WTC11 (cell line): Measurements from ENCODE around the gene SYTL2. TPM values are rescaled to one million over a fixed set of nuclear protein-coding genes. Genes with fewer than 3 reads are reported as not detected.

Source experiments
- ATAC-seq: fragments of 200-7000 bp; cut with Tn5 transposase; 2 replicates; pipeline ENCODE4 v1.10.0; 2021; ENCODE audit warnings: mild to moderate bottlenecking, moderate library complexity
- CTCF ChIA-PET: fragments of 300-600 bp; sonication (Branson Sonifier 250); formaldehyde crosslinking; loops from one replicate; lab custom pipeline; 2021; ENCODE audit warnings: antibody characterized with exemption; lab: Charles Lee
- POLR2A ChIA-PET: fragments of 350-600 bp; sonication (Branson Sonifier 250); formaldehyde crosslinking; loops from one replicate; lab custom pipeline; 2021; ENCODE audit warnings: antibody characterized with exemption; lab: Charles Lee
- DNase-seq: peaks from one replicate; pipeline ENCODE4 v3.0.0; 2021; ENCODE audit warnings: low spot score
- H3K27ac Mint-ChIP-seq: 2 replicates; pipeline ENCODE4 v1.8.0; 2021; ENCODE audit warnings: mixed read lengths
- H3K27me3 Mint-ChIP-seq: 2 replicates; pipeline ENCODE4 v1.8.0; 2021; ENCODE audit warnings: low read depth, mild to moderate bottlenecking, moderate library complexity, mixed read lengths
- H3K36me3 Mint-ChIP-seq: 2 replicates; pipeline ENCODE4 v1.8.0; 2021; ENCODE audit warnings: mixed read lengths
- H3K4me1 Mint-ChIP-seq: 2 replicates; pipeline ENCODE4 v1.8.0; 2022; ENCODE audit warnings: mixed read lengths
- H3K4me3 Mint-ChIP-seq: 2 replicates; pipeline ENCODE4 v1.8.0; 2021; ENCODE audit warnings: mild to moderate bottlenecking, moderate library complexity, mixed read lengths
- H3K9me3 Mint-ChIP-seq: 2 replicates; pipeline ENCODE4 v1.8.0; 2021; ENCODE audit warnings: mixed read lengths
- ARID4B ChIP-seq: sonication (generic); formaldehyde crosslinking; IDR thresholded peaks from 2 replicates; pipeline ENCODE4 v1.8.0; 2023; ENCODE audit warnings: missing genetic modification reagents, mild to moderate bottlenecking, borderline replicate concordance
- ATF2 ChIP-seq: sonication (generic); formaldehyde crosslinking; IDR thresholded peaks from 2 replicates; pipeline ENCODE4 v1.8.1; 2022; ENCODE audit warnings: low read depth, missing genetic modification reagents, borderline replicate concordance
- ATF3 ChIP-seq: sonication (generic); formaldehyde crosslinking; conservative IDR thresholded peaks from 2 replicates; pipeline ENCODE4 v1.8.1; 2022; ENCODE audit warnings: mild to moderate bottlenecking, missing genetic modification reagents
- ATF6 ChIP-seq: sonication (generic); formaldehyde crosslinking; IDR thresholded peaks from 2 replicates; pipeline ENCODE4 v1.8.1; 2023; ENCODE audit warnings: mild to moderate bottlenecking, missing genetic modification reagents
- CREB1 ChIP-seq: sonication (generic); formaldehyde crosslinking; IDR thresholded peaks from 2 replicates; pipeline ENCODE4 v1.8.0; 2023; ENCODE audit warnings: mild to moderate bottlenecking, missing genetic modification reagents
- CTCF ChIP-seq: fragments of 200-600 bp; IDR thresholded peaks from 2 replicates; pipeline ENCODE4 v1.8.0; 2022; ENCODE audit warnings: antibody characterized with exemption
- E2F1 ChIP-seq: sonication (generic); formaldehyde crosslinking; IDR thresholded peaks from 2 replicates; pipeline ENCODE4 v1.8.0; 2022; ENCODE audit warnings: mild to moderate bottlenecking, missing genetic modification reagents
- IRF1 ChIP-seq: sonication (generic); formaldehyde crosslinking; IDR thresholded peaks from 2 replicates; pipeline ENCODE4 v1.8.0; 2023; ENCODE audit warnings: missing genetic modification reagents
- JAZF1 ChIP-seq: fragments of 250-450 bp; sonication (Bioruptor Pico); IDR thresholded peaks from 2 replicates; pipeline ENCODE4 v1.9.0; 2021; ENCODE audit warnings: moderate library complexity, mild to moderate bottlenecking, inconsistent platforms
- MXD4 ChIP-seq: fragments of 250-450 bp; sonication (Bioruptor Pico); IDR thresholded peaks from 2 replicates; pipeline ENCODE4 v1.8.0; 2021; ENCODE audit warnings: mild to moderate bottlenecking, moderate library complexity, borderline replicate concordance
- NFATC4 ChIP-seq: fragments of 250-450 bp; sonication (Bioruptor Pico); IDR thresholded peaks from 2 replicates; pipeline ENCODE4 v1.9.0; 2021; ENCODE audit warnings: mild to moderate bottlenecking
- PREB ChIP-seq: sonication (generic); formaldehyde crosslinking; IDR thresholded peaks from 2 replicates; pipeline ENCODE4 v1.8.1; 2022; ENCODE audit warnings: mild to moderate bottlenecking, missing genetic modification reagents, moderate library complexity, borderline replicate concordance
- RORB ChIP-seq: fragments of 250-450 bp; sonication (Bioruptor Pico); IDR thresholded peaks from 2 replicates; pipeline ENCODE4 v1.9.0; 2021; ENCODE audit warnings: mild to moderate bottlenecking
- SMAD4 ChIP-seq: sonication (generic); formaldehyde crosslinking; IDR thresholded peaks from 2 replicates; pipeline ENCODE4 v1.8.0; 2022; ENCODE audit warnings: mild to moderate bottlenecking, missing genetic modification reagents
- SOX15 ChIP-seq: fragments of 250-450 bp; sonication (Bioruptor Pico); IDR thresholded peaks from 2 replicates; pipeline ENCODE4 v1.9.0; 2021; ENCODE audit warnings: mild to moderate bottlenecking
- USF2 ChIP-seq: sonication (generic); formaldehyde crosslinking; IDR thresholded peaks from 2 replicates; pipeline ENCODE4 v1.8.1; 2023; ENCODE audit warnings: mild to moderate bottlenecking, missing genetic modification reagents, moderate library complexity
- ZBTB43 ChIP-seq: sonication (generic); formaldehyde crosslinking; IDR thresholded peaks from 2 replicates; pipeline ENCODE4 v1.8.1; 2023; ENCODE audit warnings: mild to moderate bottlenecking, missing genetic modification reagents
- total RNA-seq: library from RNA; stranded (reverse); gene quantifications from 3 replicates; pipeline ENCODE4 v1.2.3, GENCODE V29; 2021

SYTL2 gene
- total RNA-seq, 1 experiment from 2014 or later, result 7.1 TPM

- TF ChIP-seq CREB1 (CRISPR knock-in tag), result no peak
- TF ChIP-seq, all 79 proteins: peak for 0
These were observed 33.9 kb downstream of the SYTL2 start (continued) for GRCh38 chr11:85776951-85777602.

GRCh38 chr11:85774256-85775101 is 36.5 kb downstream of the SYTL2 start:
- Mint-ChIP-seq H3K4me3 (no peak overlapping the region), H3K36me3 (peaks cover under 1% of the 10 kb centered on the region; the same call in 1 of the 2 replicates)
- POLR2A ChIA-PET, result no interaction called here
- ATAC-seq, result no peak
- TF ChIP-seq E2F1 (no peak), ATF6 (CRISPR knock-in tag) (no peak), SOX15 (CRISPR knock-in tag) (no peak), ATF2 (CRISPR knock-in tag) (no peak), JAZF1 (CRISPR knock-in tag) (no peak), RORB (no peak), MXD4 (CRISPR knock-in tag) (no peak), PREB (CRISPR knock-in tag) (no peak), USF2 (CRISPR knock-in tag) (no peak), ZBTB43 (CRISPR knock-in tag) (no peak), SMAD4 (no peak), NFATC4 (CRISPR knock-in tag) (no peak), ATF3 (CRISPR knock-in tag) (no peak), CTCF (no peak), IRF1 (CRISPR knock-in tag) (no peak), ARID4B (no peak)
- TF ChIP-seq, all 79 proteins: peak for 0
- Mint-ChIP-seq H3K4me1 (peaks cover 24% of the 10 kb centered on the region), H3K9me3 (peaks cover 12% of the 10 kb centered on the region), H3K27ac (no peak overlapping the region), H3K27me3 (no peaks in the 10 kb centered on the region; the same call in none of the 2 replicates)
- no peak for DNase-seq
- CTCF ChIA-PET, result no interaction called here
